ENCODE measurements around the gene PRAMEF33.
"Not testable (repeated sequence)": the region's sequence is repeated elsewhere in the genome, so short reads cannot be mapped to it uniquely, and the experiment has no call there.

Gene PRAMEF33, protein sequence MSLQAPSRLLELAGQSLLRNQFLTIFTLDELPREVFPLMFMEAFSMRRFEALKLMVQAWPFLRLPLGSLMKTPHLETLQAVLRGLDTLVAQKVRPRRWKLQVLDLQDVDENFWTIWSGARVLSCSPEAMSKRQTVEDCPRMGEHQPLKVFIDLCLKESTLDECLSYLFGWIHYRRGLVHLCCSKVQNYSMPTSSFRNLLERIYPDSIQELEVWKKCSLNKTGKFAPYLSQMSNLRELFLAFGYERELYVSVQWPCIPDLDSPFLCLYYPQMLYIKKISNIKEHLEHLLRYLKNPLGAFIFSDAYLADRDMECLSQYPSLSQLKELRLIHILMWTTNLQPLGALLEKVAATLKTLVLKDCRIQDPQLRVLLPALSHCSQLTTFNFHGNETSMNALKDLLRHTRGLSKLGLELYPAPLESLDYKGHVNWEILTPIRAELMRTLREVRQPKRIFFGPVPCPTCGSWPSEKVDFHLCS

DNA sequence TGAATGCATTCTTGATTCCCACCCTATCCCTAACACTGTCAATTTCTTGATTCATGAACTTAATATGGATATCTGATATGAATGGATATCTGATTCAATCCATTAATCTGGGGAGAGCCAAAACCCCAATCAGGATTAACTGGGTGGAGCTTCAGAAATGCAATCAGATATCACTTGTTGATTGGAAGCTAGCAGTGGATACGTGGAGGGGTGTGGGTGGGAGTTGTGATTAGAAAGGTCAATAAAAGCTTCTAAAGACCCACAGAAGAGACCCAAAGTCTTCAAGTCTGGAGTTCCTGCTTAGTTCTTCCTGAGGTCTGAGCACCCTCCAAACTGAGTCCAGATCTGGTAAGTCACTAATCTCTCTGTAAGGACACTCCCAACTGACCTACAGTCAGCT is at the start of gene PRAMEF33:
TSS of gene PRAMEF33 (plus strand) at position 301 of the 400 bp plus-strand sequence. CDS start 2,416 bp downstream, outside the sequence.
- DNase-seq, result not testable (repeated sequence)

DNA sequence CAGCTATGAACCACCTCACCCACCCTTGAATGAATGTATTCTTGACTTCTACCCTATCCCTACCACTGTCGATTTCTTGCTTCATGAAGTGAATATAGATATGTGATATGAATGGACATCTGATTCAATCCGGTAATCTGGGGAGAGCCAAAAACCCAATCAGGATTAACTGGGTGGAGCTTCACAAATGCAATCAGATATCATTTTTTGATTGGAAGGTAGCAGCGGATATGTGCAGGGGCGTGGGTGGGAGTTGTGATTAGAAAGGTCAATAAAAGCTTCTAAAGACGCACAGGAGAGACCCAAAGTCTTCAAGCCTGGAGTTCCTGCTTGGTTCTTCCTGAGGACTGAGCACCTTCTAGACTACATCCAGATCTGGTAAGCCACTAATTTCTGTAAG is 49.4 kb upstream of the PRAMEF33 start, which contains the start of gene PRAMEF5:
TSS of gene PRAMEF5 (plus strand) at position 301 of the 400 bp plus-strand sequence. CDS start 5,071 bp downstream, outside the sequence.
- DNase-seq, result not testable (repeated sequence)

DNA sequence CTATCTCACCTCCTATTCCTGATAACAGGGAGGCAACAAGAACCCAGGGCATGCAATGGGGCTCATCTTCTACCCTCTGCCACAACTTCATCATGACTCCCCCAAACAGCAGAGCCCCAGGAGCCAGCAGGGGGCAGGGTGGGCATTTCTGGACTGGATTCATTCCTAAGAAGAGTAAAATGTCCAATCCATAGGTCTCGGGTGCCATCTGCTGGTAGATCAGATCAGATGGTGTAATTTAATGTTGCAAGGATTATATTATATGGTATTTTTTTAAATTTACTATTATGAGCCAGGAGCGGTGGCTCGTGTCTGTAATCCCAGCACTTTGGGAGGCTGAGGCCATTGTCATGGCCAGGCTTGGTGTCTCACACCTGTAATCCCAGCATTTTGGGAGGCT is 38.2 kb upstream of the PRAMEF33 start:
- not testable (repeated sequence) for DNase-seq

DNA sequence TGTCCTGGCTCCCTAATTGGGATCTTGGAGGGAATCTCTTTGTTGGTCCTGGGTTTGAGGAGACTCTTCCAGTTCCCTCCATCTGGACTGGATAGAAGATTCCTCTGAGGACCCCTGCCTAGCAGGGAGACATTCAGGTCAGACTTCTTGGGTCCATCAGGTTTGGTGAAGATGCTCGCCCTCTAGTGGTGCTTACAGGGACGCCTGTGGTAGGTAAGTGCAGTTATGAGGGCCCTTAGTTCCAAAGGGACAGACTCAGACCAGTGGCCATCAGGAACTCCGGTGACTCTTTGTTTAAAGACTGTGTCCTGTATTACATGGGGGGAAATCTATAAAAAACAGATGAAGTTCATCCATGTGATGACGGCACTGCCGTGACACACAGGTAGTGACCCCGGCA is 26.3 kb upstream of the PRAMEF33 start:
- not testable (repeated sequence) for DNase-seq

DNA sequence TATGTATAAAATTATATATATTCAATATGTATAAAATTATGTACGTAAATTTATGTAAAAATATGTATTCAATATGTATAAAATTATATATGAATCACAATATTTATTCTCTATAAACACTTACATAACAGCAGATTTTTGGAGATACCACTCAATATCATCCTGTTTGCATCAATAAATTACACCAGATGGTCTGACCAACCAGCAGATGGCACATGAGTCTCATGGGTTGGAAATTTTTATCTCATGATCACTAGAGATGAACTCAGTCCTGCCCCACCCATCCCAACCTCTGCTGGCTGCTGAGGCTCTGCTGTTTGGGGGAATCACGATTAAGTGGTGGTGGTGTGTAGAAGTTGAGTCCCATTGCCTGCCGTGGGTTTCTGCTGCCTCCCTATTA is 23.7 kb upstream of the PRAMEF33 start:
- DNase-seq, result not testable (repeated sequence)

DNA sequence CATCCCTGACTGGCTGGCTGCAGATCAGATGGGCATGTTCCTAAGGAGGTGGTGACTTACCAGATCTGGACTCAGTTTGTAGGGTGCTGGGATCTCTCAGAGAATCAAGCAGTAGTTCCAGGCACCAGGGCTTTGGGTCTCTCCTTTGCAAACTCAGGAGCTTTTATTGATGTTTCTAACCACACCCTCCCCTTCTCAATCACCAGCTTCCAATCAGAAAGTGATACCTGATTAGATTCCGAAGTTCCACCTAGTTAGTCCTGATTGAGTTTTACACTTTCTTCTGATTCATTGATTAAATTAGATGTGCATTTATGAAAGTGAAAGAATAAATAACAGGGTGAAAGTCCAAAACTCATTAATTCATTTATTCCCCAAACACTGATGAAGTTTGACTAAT is 18.3 kb upstream of the PRAMEF33 start, which contains the start of gene PRAMEF8:
TSS of gene PRAMEF8 (minus strand) at position 101 of the 400 bp plus-strand sequence. CDS start 1,046 bp downstream, outside the sequence.
- not testable (repeated sequence) for DNase-seq

DNA sequence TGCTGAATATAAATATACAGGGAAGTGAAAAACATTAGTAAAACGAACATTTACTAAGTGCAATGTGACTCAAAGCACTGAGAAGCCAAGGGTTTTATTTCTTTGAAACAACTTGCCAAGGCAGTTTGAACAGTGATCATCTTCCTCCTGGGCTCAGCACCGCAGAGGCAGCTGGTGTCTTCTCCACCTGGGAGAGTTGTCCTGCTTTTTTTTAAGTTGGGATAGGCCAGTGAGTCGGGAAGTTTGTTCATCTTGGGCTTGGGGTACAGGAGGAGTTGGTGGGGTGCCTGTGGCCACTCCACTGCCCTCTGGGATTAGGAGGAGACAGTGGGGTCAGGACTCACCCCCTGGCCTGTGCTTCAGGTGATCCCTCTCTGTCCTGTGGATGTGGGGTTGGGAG is 14.3 kb upstream of the PRAMEF33 start:
- not testable (repeated sequence) for DNase-seq

DNA sequence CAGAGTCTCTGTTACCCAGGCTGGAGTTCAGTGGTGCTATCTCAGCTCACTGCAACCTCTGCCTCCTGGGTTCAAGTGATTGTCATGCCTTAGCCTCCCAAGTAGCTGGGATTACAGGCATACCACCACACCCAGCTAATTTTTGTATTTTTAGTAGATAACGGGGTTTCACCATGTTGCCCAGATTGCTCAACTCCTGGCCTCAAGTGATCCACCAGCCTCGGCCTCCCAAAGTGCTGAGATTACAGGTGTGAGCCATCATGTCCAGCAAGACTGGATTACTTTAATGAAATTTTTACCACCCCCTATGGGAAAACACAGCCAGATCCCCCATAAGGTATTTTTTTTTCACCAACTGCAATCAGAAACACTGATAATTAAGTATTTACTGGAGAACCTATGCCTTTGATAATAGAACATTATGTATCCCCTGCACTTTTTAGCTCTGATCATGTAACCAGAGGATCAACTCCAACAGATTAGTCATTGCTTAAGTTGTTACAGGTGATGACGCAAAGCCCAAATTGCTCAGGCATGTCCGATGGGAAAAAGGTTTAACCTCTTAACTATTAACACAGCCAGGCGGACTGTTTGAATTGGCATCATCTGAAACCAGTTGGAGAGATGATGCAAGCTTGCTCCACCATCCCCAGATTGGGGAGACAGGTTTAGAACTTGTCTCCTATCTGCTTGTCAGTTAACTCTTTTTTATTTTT is 6.0 kb upstream of the PRAMEF33 start:
- not testable (repeated sequence) for DNase-seq

DNA sequence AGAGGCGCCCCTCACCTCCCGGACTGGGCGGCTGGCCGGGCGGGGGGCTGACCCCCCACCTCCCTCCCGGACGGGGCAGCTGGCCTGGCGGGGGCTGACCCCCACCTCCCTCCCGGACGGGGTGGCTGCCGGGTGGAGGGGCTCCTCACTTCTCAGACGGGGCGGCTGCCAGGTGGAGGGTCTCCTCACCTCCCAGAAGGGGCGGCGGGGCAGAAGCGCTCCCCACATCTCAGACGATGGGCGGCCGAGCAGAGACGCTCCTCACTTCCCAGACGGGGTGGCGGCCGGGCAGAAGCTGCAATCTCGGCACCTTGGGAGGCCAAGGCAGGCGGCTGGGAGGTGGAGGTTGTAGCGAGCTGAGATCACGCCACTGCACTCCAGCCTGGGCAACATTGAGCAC is 4.6 kb upstream of the PRAMEF33 start:
- DNase-seq, result not testable (repeated sequence)

DNA sequence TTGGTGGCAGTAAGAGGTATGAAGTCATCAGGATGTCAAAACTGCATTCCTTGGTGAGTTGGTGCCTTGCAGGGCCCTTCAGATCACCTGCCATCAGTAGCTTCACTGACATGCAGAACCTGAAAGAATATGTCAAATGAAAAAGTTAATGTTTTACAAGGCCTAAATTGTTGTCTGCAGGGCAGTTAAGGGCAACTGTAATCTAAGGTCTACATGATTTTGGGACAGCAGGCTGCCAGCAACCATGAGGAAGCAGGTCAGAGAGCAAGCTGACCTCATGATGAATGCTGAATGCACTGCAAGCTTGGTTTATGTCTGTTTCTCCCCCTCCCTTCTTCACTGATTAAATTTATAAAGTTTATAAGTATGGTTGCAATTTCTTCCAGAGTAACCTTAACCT is 1.1 kb upstream of the PRAMEF33 start:
- DNase-seq, result not testable (repeated sequence)

DNA sequence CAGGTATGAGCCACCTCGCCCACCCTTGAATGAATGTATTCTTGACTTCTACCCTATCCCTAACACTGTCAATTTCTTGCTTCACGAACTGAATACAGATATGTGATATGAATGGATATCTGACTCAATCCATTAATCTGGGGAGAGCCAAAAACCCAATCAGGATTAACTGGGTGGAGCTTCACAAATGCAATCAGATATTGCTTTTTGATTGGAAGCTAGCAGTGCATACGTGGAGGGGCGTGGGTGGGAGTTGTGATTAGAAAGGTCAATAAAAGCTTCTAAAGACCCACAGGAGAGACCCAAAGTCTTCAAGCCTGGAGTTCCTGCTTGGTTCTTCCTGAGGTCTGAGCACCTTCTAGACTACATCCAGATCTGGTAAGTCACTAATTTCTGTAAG is 11.9 kb downstream of the PRAMEF33 start, which contains the start of gene PRAMEF15:
TSS of gene PRAMEF15 (plus strand) at position 301 of the 400 bp plus-strand sequence. CDS start 2,827 bp downstream, outside the sequence.
- not testable (repeated sequence) for DNase-seq

DNA sequence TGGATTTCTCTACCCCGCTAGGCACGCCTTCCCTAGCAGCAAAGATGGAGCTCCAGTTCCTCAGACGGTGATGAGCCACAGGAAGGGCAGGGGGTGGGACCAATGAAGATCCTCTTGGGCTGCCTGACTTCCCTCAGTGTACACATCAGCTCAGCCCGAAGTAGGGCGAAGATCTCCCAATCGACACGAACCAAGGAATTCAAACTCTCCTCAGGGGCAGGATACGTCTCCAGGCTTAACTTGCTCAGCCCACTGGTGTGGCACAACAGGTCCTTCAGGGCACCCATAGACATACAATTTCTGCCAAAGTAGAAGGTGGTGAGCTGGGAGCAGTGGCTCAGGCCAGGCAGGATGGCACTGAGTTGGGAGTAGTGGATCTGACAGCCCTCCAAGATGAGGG is 39.2 kb downstream of the PRAMEF33 start:
- DNase-seq, result not testable (repeated sequence)

DNA sequence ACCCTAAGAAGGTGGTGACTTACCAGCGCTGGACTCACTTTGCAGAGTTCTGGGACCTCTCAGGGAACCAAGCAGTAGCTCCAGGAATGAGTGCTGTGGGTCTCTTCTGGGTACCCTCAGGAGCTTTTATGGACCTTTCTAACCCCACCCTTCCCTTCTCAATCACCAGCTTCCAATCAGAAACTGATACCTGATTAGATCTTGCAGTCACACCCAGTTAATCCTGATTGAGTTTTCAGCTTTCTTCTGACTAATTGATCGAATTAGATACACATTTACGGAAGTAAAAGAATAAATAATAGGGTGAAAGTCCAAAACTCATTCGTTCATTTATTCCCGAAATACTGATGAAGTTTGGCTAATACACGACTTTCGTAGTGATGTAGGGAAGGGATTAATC is 43.7 kb downstream of the PRAMEF33 start, which contains the start of gene PRAMEF14:
TSS of gene PRAMEF14 (minus strand) at position 101 of the 400 bp plus-strand sequence. CDS start 1,820 bp downstream, outside the sequence.
- DNase-seq, result not testable (repeated sequence)

DNA sequence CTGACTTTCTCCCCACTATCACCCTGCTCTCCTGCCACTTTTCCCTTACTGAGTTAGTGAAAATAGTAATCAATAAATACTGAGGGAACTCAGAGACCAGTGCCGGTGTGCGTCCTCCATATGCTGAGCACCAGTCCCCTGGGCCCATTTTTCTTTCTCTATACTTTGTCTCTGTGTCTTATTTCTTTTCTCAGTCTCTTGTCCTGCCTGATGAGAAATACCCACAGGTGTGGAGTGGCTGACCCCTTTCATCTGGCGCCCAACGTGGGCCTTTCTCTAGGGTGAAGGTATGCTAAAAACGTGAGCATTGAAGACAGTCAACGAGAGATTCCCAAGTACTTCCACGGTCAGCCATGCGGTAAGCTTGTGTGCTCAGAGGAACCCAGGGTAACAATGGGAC is 50.1 kb downstream of the PRAMEF33 start:
- DNase-seq, result not testable (repeated sequence)

DNA sequence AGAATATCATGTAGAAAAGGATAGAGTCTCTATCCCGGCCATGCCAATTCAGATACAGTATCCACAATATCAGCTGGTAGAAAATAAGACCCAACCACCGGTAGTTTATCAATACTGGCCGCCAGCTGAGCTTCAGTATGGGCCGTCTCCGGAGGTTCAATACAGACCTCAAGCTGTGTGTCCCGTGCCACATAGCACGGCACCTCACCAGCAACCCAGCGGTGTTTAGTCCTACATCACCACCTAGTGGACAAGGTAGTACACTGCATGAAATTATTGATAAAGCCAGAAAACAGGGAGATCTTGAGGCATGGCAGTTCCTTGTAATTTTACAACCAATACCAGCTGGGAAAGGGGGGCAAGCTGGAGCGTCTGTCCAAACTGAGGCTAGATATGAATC is 51.1 kb downstream of the PRAMEF33 start:
- not testable (repeated sequence) for DNase-seq

DNA sequence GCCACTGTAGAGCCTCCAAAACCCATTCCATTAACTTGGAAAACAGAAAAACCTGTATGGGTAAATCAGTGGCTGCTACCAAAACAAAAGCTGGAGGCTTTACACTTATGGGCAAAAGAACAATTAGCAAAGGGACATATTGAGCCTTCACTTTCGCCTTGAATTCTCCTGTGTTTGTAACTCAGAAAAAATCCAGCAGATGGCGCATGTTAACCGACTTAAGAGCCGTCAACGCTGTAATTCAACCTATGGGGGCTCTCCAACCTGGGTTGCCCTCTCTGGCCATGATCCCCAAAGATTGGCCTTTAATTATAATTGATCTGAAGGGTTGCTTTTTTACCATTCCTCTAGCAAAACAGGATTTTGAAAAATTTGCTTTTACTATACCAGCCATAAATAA is 53.4 kb downstream of the PRAMEF33 start:
- peak; percentile 0 to 16 for DNase-seq

All from NCI-H2081 (cell line).